ENCODE measurements around the gene ZNF845. TPM values are rescaled to one million over a fixed set of nuclear protein-coding genes. Genes with fewer than 3 reads are reported as not detected.
A peak's percentile ranks its signal among the peaks of the same experiment; 100 is the strongest.
"Not testable (repeated sequence)": the region's sequence is repeated elsewhere in the genome, so short reads cannot be mapped to it uniquely, and the experiment has no call there.

ZNF845 gene
- 10 to 100 TPM in 1 of 4 donors, 1 to 10 TPM in 3; 5.7 to 11.1 (median 7.6) TPM for total RNA-seq

GRCh38 chr19:53333463-53334449 is at the start of gene ZNF845:
Gene ZNF845 (plus strand): TSS chr19:53333749. CDS start chr19:53341308, 7,559 bp downstream.
- peak; percentile 90 to 92 for DNase-seq (ENCODE audit: low spot score in 2 of 2)
- TF ChIP-seq EP300 (IDR thresholded peaks at IDR 0.05) (peak in 1 of 2 donors; percentile 80), POLR2A (IDR thresholded peaks at IDR 0.05) (peak in 1 of 2 donors; percentile 50), CTCF (IDR thresholded peaks at IDR 0.05) (no peak)
- Histone ChIP-seq H3K4me1 (peaks cover 0 to 13% (median 6%) of the 10 kb centered on the region in 4 donors), H3K27ac (peak within 1 kb of the TSS in 3 of 4 donors; percentile 78 to 87 (median 82)), H3K36me3 (peaks cover 0 to 29% (median 0%) of the 10 kb centered on the region in 3 donors), H3K27me3 (no peaks in the 10 kb centered on the region), H3K9me3 (peaks cover 0 to 24% (median 0%) of the 10 kb centered on the region in 4 donors), H3K4me3 (peak within 1 kb of the TSS; percentile 35 to 79 (median 62))
- WGBS, 2 donors, result 0 to 1% methylated on average over 58 of the region's 61 CpGs

- WGBS, 2 donors, result 61 to 63% methylated on average over 4 of the region's 4 CpGs
- no peaks in the 10 kb centered on the region for H3K27me3 ChIP-seq
- no peak overlapping the region for H3K27ac ChIP-seq
- TF ChIP-seq EP300 (IDR thresholded peaks at IDR 0.05) (no peak), POLR2A (IDR thresholded peaks at IDR 0.05) (no peak), CTCF (IDR thresholded peaks at IDR 0.05) (no peak)
- no peak for DNase-seq (ENCODE audit: low spot score in 2 of 2)
- H3K36me3 ChIP-seq, result no peaks in the 10 kb centered on the region
- H3K9me3 ChIP-seq, result peaks cover 0 to 6% (median 2%) of the 10 kb centered on the region in 4 donors
- H3K4me1 ChIP-seq, result no peaks in the 10 kb centered on the region
- no peak overlapping the region for H3K4me3 ChIP-seq
Observed at GRCh38 chr19:53285087-53285486, 48.5 kb upstream of the ZNF845 start.

- WGBS, 2 donors, result 91% methylated on average over 47 of the region's 47 CpGs
- Histone ChIP-seq H3K4me1 (no peaks in the 10 kb centered on the region), H3K27me3 (no peaks in the 10 kb centered on the region), H3K36me3 (no peaks in the 10 kb centered on the region), H3K9me3 (peaks cover 0 to 39% (median 10%) of the 10 kb centered on the region in 4 donors), H3K27ac (no peak overlapping the region), H3K4me3 (no peak overlapping the region)
- DNase-seq (ENCODE audit: low spot score in 2 of 2), result no peak
- no peak for TF ChIP-seq POLR2A (IDR thresholded peaks at IDR 0.05)
- TF ChIP-seq CTCF (IDR thresholded peaks at IDR 0.05), result no peak
- no peak for TF ChIP-seq EP300 (IDR thresholded peaks at IDR 0.05)
Observed at GRCh38 chr19:53290758-53291549, 42.6 kb upstream of the ZNF845 start.

- no peak for DNase-seq (ENCODE audit: low spot score in 2 of 2)
- no peaks in the 10 kb centered on the region for H3K36me3 ChIP-seq
- 75 to 87% methylated on average over 7 of the region's 7 CpGs for WGBS, 2 donors
- no peak for TF ChIP-seq POLR2A (IDR thresholded peaks at IDR 0.05)
- TF ChIP-seq CTCF (IDR thresholded peaks at IDR 0.05), result no peak
- no peak for TF ChIP-seq EP300 (IDR thresholded peaks at IDR 0.05)
- peaks cover 0 to 52% (median 8%) of the 10 kb centered on the region in 4 donors for H3K9me3 ChIP-seq
- no peaks in the 10 kb centered on the region for H3K27me3 ChIP-seq
- H3K4me1 ChIP-seq, result no peaks in the 10 kb centered on the region
- H3K4me3 ChIP-seq, result no peak overlapping the region
- H3K27ac ChIP-seq, result no peak overlapping the region
Observed at GRCh38 chr19:53294786-53295441, 38.6 kb upstream of the ZNF845 start.

GRCh38 chr19:53301341-53301740 is 32.2 kb upstream of the ZNF845 start:
- H3K4me1 ChIP-seq; H3K36me3 ChIP-seq; H3K4me3 ChIP-seq; H3K27me3 ChIP-seq; DNase-seq (ENCODE audit: low spot score in 2 of 2); H3K27ac ChIP-seq: not testable (repeated sequence)
- WGBS, 2 donors, result 33% methylated on average over 1 of the region's 8 CpGs; no CpG with 5 or more reads in 1 of the 2 donors
- H3K9me3 ChIP-seq, result peaks cover 0 to 12% (median 0%) of the 10 kb centered on the region in 4 donors
